HepG2 (cell line): Measurements from ENCODE around the gene FAM210A. TPM values are rescaled to one million over a fixed set of nuclear protein-coding genes. Genes with fewer than 3 reads are reported as not detected.

ENCODE experiments used
- ARNTL ChIP-seq: sonication (generic); formaldehyde crosslinking; IDR thresholded peaks from 2 replicates; pipeline ENCODE4 v1.4.0; 2020; ENCODE audit warnings: mild to moderate bottlenecking, missing genetic modification reagents
- BRCA1 ChIP-seq: sonication (generic); formaldehyde crosslinking; IDR thresholded peaks from 2 replicates; pipeline ENCODE4 v1.4.0; 2020; ENCODE audit warnings: missing genetic modification reagents
- CAMTA2 ChIP-seq: sonication (generic); formaldehyde crosslinking; IDR thresholded peaks from 2 replicates; pipeline ENCODE4 v1.4.0; 2020; ENCODE audit warnings: mild to moderate bottlenecking, missing genetic modification reagents, borderline replicate concordance
- CTCF ChIP-seq: sonication (generic); formaldehyde crosslinking; IDR thresholded peaks from 2 replicates; pipeline ENCODE4 v1.5.0; 2020; ENCODE audit warnings: mild to moderate bottlenecking, missing genetic modification reagents, moderate library complexity
- ELF3 ChIP-seq: IDR thresholded peaks from 2 replicates; pipeline ENCODE4 v1.6.1; 2016; ENCODE audit warnings: missing genetic modification reagents, missing compliant biosample characterization
- PLSCR1 ChIP-seq: sonication (generic); formaldehyde crosslinking; IDR thresholded peaks from 2 replicates; pipeline ENCODE4 v1.5.0; 2020; ENCODE audit warnings: missing genetic modification reagents, mild to moderate bottlenecking, borderline replicate concordance
- RFXAP ChIP-seq: sonication (generic); formaldehyde crosslinking; IDR thresholded peaks from 2 replicates; pipeline ENCODE4 v1.4.0; 2020; ENCODE audit warnings: missing genetic modification reagents, borderline replicate concordance
- SAFB2 ChIP-seq: sonication (generic); formaldehyde crosslinking; IDR thresholded peaks from 2 replicates; pipeline ENCODE4 v1.5.1; 2020; ENCODE audit warnings: missing genetic modification reagents, low read depth, mild to moderate bottlenecking, borderline replicate concordance
- SAP130 ChIP-seq: IDR thresholded peaks from 2 replicates; pipeline ENCODE4 v1.6.1; 2016; ENCODE audit warnings: low read depth
- TBX2 ChIP-seq: sonication (generic); formaldehyde crosslinking; IDR thresholded peaks from 2 replicates; pipeline ENCODE4 v1.5.0; 2020; ENCODE audit warnings: missing genetic modification reagents, mild to moderate bottlenecking, borderline replicate concordance
- ZFP36L2 ChIP-seq: sonication (generic); formaldehyde crosslinking; IDR thresholded peaks from 2 replicates; pipeline ENCODE4 v1.4.0; 2020; ENCODE audit warnings: missing genetic modification reagents
- ZHX2 ChIP-seq, 2 experiments: sonication (generic) in 1 of 2; formaldehyde crosslinking in 1 of 2; IDR thresholded peaks; 2 replicates each; pipeline versions ENCODE4 v1.6.1 to v1.9.0; 2014 to 2022; ENCODE audit warnings: antibody characterized with exemption in 1 of 2, borderline replicate concordance in 1 of 2, inconsistent platforms in 1 of 2, low read depth in 1 of 2, missing genetic modification reagents in 1 of 2
- ZNF317 ChIP-seq: sonication (generic); formaldehyde crosslinking; IDR thresholded peaks from 2 replicates; pipeline ENCODE4 v1.5.0; 2020; ENCODE audit warnings: mild to moderate bottlenecking, missing genetic modification reagents
- ZNF670 ChIP-seq: sonication (generic); formaldehyde crosslinking; IDR thresholded peaks from 2 replicates; pipeline ENCODE4 v1.8.0; 2022; ENCODE audit warnings: mild to moderate bottlenecking, missing genetic modification reagents, borderline replicate concordance
- ZNF891 ChIP-seq: sonication (generic); formaldehyde crosslinking; IDR thresholded peaks from 2 replicates; pipeline ENCODE4 v1.5.0; 2020; ENCODE audit warnings: mild to moderate bottlenecking, missing genetic modification reagents
- polyA plus RNA-seq, 8 experiments: library from polyadenylated mRNA; depleted of rRNA in 3 of 8; stranded (reverse) in 7 of 8; unstranded in 1 of 8; fragments of >200 nt; fragmentation: Illumina TruSeq in 4 of 8; extraction: Trizol in 4 of 8; gene quantifications; 2 replicates each; pipeline versions ENCODE4 v1.2.1 to v1.2.3, GENCODE V29; 2011 to 2016; ENCODE audit warnings: low read depth in 4 of 8, missing spikeins in 1 of 8, mixed read lengths in 1 of 8; ENCODE audit not compliant: insufficient read depth in 1 of 8
- total RNA-seq, 5 experiments: library from RNA; depleted of rRNA; stranded (reverse); fragments of >200 nt; fragmentation: Illumina TruSeq; extraction: Trizol; gene quantifications; 2 replicates each; pipeline ENCODE4 v1.2.3, GENCODE V29; 2016; ENCODE audit warnings: low read depth in 1 of 5
- TF ChIP-seq, protein P1 (sequence below): IDR thresholded peaks from 2 replicates; pipeline ENCODE4 v1.4.0; 2020; ENCODE audit warnings: mild to moderate bottlenecking, missing genetic modification reagents

Gene FAM210A
- total and polyA plus RNA-seq, 2 of the 13 experiments (the other 11 are each of a cell fraction or from before 2014, with no cell fraction given), result 33.2 to 37.5 TPM

GRCh38 chr18:13629841-13630715, 96.3 kb downstream of the FAM210A start (continued):
- TF ChIP-seq PLSCR1 (CRISPR knock-in tag) (no peak), ZFP36L2 (CRISPR knock-in tag) (no peak), ELF3 (CRISPR knock-in tag) (0 out of 2 replicates have a peak, but pooled peaks have one; percentile 21), SAFB2 (CRISPR knock-in tag) (no peak), CTCF (peak; percentile 86), BRCA1 (CRISPR knock-in tag) (no peak), TBX2 (CRISPR knock-in tag) (no peak), ZNF670 (CRISPR knock-in tag) (no peak), ZHX2 (IDR thresholded peaks at IDR 0.05; ENCODE audit: low read depth) (no peak), ZHX2 (CRISPR knock-in tag; IDR thresholded peaks at IDR 0.05; ENCODE audit: borderline replicate concordance) (no peak), ARNTL (CRISPR knock-in tag) (no peak), RFXAP (no peak), ZNF891 (no peak), ZNF317 (no peak), SAP130 (CRISPR knock-in tag) (peak; percentile 25; the same call in 1 of the 2 replicates), CAMTA2 (no peak)
- TF ChIP-seq, protein P1, sequence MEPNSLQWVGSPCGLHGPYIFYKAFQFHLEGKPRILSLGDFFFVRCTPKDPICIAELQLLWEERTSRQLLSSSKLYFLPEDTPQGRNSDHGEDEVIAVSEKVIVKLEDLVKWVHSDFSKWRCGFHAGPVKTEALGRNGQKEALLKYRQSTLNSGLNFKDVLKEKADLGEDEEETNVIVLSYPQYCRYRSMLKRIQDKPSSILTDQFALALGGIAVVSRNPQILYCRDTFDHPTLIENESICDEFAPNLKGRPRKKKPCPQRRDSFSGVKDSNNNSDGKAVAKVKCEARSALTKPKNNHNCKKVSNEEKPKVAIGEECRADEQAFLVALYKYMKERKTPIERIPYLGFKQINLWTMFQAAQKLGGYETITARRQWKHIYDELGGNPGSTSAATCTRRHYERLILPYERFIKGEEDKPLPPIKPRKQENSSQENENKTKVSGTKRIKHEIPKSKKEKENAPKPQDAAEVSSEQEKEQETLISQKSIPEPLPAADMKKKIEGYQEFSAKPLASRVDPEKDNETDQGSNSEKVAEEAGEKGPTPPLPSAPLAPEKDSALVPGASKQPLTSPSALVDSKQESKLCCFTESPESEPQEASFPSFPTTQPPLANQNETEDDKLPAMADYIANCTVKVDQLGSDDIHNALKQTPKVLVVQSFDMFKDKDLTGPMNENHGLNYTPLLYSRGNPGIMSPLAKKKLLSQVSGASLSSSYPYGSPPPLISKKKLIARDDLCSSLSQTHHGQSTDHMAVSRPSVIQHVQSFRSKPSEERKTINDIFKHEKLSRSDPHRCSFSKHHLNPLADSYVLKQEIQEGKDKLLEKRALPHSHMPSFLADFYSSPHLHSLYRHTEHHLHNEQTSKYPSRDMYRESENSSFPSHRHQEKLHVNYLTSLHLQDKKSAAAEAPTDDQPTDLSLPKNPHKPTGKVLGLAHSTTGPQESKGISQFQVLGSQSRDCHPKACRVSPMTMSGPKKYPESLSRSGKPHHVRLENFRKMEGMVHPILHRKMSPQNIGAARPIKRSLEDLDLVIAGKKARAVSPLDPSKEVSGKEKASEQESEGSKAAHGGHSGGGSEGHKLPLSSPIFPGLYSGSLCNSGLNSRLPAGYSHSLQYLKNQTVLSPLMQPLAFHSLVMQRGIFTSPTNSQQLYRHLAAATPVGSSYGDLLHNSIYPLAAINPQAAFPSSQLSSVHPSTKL (CRISPR knock-in tag), result peak; percentile 30; the same call in 1 of the 2 replicates
